GM18868 (cell line): Measurements from ENCODE around the gene NFATC4.
"Not testable (repeated sequence)": the region's sequence is repeated elsewhere in the genome, so short reads cannot be mapped to it uniquely, and the experiment has no call there.

ENCODE experiments used
- ATAC-seq: cut with Tn5 transposase; IDR thresholded peaks from one replicate; pipeline ENCODE4 v1.9.1; 2021; ENCODE audit warnings: mild to moderate bottlenecking, moderate library complexity; ENCODE audit not compliant: unreplicated experiment

Gene NFATC4

DNA sequence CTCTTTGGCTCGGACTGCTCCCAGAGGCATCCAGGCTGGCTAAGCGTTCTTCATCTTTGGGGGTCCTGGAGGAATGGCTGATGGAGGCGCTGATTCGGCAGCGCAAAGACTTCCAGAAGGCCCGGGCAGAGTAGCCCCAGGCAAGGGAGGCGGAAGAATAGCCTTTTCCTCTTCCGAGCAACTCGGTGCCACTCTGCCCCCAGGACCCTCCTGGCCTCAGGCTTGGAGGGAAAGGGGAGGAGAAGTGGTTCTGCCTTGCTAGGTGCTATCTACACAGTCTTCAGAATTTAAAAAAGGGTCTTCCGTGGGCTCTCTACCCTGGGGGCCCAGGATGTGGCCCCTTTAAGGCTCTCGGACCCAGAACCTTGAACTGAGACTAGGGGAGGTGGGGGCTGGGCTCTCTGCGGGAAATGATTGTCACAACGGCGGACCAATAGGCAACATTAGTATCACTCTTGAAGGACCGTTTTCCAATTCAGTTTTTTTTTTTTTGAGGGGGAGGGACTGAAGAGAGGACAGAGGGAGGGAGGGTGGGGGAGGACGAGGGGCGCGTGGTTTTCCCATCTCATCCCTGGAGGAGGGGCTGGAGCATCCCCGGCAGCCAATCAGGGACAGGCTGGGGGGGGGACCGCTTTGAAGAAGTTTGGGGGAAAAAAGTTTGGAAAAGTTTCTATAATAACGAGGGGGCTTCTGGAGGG, at the start of gene NFATC4:
TSS of gene NFATC4 (plus strand) at position 671 of the 698 bp plus-strand sequence. CDS start 157 bp downstream, outside the sequence.
- peak; percentile 30 for ATAC-seq

GRCh38 chr14:24321212-24321975, 46.6 kb upstream of the NFATC4 start:
- no peak for ATAC-seq

- ATAC-seq: no peak
These were observed 45.3 kb upstream of the NFATC4 start for GRCh38 chr14:24322672-24323071.

- no peak for ATAC-seq
These were observed 44.6 kb upstream of the NFATC4 start for GRCh38 chr14:24323341-24323740.

GRCh38 chr14:24324024-24324423, 44.0 kb upstream of the NFATC4 start:
- no peak for ATAC-seq

GRCh38 chr14:24325041-24325530, 42.9 kb upstream of the NFATC4 start:
- ATAC-seq: no peak

- ATAC-seq: no peak
These were observed 42.0 kb upstream of the NFATC4 start for GRCh38 chr14:24325963-24326362.

- ATAC-seq: no peak
These were observed 40.7 kb upstream of the NFATC4 start for GRCh38 chr14:24327303-24327702.

- ATAC-seq: not testable (repeated sequence)
These were observed 40.1 kb upstream of the NFATC4 start for GRCh38 chr14:24327914-24328313.

GRCh38 chr14:24329073-24329663, 38.8 kb upstream of the NFATC4 start:
- ATAC-seq: no peak

GRCh38 chr14:24329736-24330135, 38.2 kb upstream of the NFATC4 start:
- no peak for ATAC-seq

DNA sequence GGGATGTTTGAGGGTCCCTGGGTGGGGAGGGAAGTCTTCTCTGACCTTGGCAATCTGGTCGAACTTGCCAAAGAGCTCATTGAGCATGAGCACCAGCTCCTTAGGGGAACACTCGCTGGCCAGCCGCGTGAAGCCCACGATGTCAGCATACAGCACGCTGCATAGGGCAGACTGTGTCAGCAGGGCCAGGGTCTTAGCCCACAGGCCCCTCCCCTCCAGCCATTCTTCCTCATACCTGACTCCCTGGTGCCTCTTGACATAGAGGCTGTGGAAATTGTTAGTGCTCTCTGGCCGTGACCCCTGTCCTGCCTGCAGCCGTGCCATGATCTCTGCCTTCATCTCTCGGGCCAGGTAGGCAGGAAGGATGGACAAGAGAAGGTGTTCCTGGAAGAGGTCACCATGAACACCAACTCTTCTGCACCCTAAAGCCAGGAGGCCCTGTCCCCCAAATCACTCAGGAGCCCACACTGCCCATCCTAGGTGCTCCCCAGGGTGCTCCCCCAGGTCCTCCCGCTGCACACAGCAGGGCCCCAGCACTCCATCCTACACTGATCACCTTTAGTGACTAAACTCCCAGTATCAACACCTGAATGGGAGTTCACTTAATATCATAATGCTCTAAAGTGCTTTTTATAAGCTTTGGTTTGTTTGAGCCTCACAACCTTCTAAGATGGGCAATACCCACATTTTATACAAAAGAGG, 36.9 kb upstream of the NFATC4 start:
- ATAC-seq: no peak

DNA sequence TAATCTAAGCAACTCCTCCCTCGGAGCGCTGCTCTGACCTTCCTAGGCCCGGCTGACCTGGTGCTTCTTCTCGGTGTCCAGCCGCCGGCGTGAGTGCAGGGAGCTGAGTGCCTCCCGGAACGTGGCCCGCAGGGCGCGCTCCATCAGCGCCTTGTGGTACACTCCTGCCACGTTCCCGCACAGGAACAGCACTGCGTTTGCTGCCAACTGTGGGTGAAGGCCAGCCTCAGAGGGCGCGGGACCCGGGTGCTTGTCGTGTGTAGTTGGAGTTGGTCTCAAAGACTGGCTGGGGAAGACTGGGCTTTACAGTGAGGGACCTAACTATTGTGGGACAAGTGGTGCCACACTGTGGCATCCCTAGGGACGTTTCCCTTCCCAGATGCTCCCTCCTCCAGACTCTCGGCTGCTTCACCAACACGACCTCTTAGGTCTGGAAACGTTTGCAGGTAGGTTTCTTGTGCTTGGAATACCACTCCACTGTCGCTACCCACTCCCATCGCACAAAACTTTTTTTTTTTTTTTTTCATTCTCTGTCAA, 36.2 kb upstream of the NFATC4 start:
- ATAC-seq: no peak

DNA sequence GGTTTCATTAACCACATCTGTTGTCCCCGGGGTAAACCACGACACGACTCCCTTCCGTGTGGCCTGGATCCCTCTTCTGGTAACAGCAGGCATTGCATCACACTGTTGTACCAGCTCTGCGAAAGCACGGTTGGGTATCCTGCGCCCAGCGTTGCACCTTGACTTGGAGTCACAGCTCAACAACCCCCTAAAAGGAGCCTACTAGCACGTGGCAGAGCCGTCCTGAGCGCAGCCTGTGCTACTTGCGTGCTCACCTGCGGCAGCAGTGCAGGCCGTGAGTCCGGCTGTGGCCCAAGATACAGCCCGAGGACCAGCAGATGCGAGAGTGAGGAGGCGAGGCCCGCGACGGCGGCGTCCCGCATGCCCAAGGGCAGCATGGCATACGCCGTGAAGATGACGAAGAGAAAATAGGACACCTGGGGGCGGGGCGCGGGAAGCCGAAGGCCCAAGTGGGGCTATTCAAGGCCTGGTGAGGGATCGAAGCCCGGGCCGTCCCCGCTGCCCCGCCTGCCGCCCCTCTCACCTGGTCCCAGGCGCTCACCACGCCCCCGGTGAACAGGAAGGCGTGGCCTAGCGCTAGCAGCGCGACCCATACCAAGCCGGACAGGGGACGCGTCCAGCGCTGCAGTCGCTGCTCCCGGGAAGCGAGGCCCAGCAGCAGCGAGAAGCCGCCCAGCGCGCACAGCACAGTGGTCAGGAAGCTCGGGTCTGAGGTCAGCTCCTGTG, 35.6 kb upstream of the NFATC4 start:
- peak; percentile 89 for ATAC-seq

GRCh38 chr14:24334431-24335291, 33.3 kb upstream of the NFATC4 start, which contains the start of gene ADCY4:
Gene ADCY4, minus strand, starts transcription at chr14:24335071. Its CDS starts 419 bp downstream, at chr14:24334652.
- ATAC-seq: no peak

DNA sequence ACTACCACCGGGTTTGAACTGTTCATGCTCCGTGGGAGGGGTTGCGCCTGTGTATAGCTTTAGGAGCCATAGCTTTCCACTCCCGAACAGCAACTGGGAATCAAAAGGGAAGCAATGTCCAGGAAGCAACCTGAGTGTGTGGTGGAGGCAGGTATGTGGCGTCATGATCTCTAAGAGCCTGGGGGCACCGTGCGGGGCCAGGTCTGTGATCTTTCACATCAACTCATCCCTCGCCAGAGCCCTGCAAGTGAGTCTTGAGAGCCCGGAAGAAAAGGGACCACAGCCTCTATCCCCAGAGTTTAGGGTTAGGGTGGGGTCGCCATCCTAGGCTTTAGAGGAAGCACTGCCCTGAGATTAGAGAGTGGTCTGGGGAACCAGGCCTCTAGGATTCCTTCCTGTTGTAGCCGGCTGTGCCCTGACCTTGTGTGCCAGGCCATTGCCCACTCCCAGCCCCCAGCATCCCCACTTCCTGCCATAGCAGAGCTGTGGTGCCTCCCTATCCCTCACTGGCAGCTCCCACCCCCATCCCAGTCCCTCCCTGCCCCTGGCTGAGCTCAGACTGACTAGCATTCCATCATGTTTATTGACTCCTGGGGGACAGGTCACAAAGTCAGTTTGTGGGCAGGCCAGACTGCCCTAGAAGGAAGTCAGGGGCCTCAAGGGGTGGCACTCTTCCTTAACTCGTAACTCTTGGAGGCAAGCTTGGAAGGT, 32.4 kb upstream of the NFATC4 start:
- no peak for ATAC-seq

GRCh38 chr14:24337144-24337823, 30.7 kb upstream of the NFATC4 start:
- no peak for ATAC-seq

GRCh38 chr14:24337824-24338175, 30.2 kb upstream of the NFATC4 start:
- no peak for ATAC-seq
